NCI-H2171 treated with DMSO at 0.1 percent for 48 hours (cell line): Measurements from ENCODE around the gene MAPK4.
"Not testable (repeated sequence)": the region's sequence is repeated elsewhere in the genome, so short reads cannot be mapped to it uniquely, and the experiment has no call there.

ENCODE experiments used
- DNase-seq: peaks from one replicate; lab custom pipeline; 2025; lab: John Stamatoyannopoulos, UW

MAPK4 gene

DNA sequence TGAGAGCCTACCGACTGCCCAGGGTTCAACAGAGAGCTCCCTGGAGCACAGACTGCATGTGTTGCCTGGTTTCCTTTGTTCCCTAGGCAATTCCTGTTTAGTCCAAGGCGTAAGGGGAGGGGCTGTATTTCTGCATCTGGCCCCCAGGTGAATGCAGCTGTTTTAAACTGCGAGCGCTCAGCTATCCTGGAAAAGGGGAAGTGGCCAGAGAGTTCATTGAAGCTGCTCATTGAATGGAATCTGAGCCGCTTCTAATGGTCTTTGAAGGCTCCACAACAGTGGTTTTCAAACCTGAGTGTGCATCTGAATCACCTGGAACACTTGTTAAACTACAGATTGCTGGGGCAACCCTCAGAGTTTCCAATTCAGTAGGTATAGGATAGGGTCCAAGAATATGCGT lies 18.1 kb downstream of the MAPK4 start:
- DNase-seq, result no peak

DNA sequence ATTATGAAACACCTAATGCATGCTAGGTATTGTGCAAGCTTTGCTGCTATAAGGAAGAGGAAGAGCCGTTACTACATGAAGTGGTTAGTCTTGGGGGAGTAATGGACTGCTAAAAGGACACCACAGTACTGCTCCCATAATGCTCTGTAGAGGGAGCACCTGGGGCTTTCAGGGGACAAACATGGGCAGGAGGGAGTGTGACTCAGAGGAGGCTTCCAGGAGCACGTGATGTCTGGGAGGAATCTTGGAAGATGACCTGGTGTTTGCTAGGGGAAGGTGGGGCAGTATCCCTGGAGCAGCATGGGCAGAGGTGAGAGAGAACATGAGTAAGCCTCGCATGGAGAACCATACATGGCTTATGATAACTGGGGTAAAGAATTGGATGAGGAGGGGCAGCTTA lies 18.8 kb downstream of the MAPK4 start:
- DNase-seq, result no peak

DNA sequence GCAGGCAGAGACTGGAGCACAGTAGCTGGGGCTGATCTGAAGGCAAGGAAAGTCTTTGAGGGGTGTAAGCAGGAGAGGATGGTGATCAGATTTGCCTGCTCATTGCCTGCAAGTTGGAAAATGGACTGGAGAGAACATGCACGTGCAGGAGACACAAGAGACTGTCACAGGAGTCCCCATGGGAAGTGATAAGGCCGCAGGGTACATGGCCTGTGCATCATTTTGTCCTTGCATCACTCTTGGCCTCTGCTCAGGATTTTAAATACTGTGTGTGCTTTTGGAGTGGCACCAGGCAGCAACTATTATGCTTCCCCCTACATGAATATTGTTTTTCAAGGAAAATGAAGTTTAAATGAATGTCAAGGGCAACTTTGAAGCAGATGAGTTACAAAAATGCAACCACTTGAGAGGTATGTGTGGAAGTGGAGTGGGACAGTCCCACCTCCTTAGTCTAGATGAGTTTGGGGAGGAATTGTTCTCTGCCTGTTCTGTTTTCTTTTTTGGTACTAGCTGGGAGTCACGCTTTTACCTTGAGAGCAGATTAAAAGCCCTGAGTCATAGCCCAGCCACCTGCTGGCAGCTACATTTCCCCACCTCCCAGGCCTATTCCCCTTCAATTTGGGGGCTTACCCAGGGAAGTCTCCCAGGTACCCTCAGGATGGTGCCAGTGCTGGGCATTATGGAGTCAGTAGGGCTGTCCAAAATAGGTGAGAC lies 19.3 kb downstream of the MAPK4 start:
- no peak for DNase-seq

DNA sequence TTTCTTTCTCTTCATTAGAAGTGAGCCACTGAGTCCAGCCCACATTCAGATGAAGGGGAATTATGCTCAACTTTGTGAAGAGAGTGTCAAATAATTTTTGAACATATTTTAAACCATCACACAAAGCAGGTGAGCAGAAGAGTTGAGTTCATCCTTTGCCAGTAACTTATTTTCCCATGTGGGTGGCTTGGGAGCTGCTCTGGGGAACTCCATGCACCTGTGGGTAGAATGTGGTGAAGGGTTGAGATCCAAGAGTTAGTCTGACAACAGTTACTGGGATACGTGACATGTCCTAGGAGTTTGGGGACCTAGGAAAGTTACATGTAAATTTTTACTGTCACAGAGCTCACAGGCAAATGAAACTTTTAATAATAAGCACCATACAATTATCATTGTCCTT lies 21.6 kb downstream of the MAPK4 start:
- no peak for DNase-seq

DNA sequence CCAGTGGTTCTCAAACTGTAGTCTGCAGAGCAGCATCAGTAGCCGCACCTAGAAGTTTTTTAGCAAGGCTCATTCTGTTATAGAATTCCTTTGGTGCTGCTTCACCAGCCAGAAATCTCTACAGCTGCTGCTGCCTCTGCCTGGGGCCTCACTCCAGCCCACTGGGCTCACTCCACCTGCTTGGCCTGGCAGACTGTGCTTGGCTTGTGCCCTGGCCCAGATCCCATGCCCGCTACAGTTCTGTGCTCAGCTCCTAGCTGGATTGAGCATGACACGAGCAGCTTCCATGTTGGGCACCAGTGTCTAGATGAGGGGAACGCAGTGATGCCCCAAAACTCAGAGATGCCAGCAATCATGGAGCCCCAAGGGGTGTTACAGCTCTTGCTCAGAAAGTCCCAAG lies 22.6 kb downstream of the MAPK4 start:
- no peak for DNase-seq

DNA sequence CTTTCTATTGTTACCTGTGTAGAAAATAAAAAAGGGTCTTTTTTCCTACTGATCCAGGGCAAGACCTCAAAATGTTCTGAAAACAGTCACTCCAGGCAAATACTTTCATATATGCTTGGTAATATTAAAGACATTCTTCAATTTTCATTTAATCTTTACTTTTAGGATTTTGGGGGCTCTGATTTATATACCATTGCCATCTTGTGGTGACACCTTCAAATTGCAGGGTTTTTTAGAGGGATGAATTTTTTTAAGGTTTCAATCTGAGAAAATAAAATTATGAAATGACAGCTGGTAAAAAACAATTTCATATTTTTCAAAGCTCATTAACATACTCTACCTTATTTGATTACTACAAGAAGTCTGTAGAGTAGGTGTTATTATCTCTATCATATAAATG lies 26.8 kb downstream of the MAPK4 start:
- DNase-seq, result no peak

DNA sequence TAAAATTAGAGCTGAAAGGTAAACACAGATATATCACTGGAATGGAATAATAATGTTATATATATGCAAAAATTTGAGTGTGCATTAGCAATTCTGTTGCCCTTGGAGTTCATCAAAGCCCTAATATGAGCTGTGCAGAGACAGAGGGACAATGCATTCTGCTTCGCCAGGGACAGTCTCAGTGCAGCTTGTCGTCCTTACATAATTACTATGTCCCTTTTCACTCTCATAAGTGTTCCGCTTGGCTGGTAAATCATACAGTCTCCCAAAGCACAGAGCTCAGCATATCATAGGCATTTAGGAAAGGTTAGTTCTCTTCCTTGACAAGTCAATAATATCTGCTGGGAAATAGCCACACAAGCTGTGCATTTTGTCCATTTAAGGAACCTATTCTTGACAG lies 30.7 kb downstream of the MAPK4 start:
- DNase-seq, result no peak

DNA sequence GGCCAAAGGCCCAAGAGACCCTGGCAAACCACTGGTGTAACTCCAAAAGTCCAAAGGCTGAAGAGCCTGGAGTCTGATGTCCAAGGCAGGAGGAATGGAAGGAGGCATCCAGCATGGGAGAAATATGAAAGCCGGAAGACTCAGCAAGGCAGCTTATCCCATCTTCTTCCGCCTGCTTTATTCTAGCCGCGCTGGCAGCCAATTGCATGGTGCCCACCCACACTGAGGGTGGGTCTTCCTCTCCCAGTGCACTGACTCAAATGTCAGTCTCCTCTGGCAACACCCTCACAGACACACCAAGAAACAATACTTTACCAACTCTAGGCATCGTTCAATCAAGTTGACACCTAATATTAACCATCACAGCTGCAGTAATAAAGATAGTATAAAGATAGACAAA lies 34.1 kb downstream of the MAPK4 start:
- DNase-seq, result no peak

DNA sequence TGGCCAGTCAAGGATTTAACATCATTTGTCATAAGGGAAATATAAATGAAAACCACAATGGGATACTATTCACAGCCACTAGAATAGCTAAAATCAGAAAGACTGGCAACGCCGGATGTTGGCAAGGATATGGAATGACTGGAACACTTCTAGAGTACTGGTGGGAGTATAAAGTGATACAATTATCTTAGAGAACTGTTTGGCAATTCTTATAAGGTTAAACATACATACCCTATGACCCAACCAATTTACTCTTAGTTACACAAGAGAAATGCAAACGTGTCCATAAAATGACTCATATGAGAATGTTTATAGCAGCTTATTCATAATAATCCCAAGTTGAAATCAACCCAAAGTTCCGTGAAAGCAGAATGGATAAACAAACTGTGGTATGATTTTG lies 35.1 kb downstream of the MAPK4 start:
- DNase-seq, result no peak

DNA sequence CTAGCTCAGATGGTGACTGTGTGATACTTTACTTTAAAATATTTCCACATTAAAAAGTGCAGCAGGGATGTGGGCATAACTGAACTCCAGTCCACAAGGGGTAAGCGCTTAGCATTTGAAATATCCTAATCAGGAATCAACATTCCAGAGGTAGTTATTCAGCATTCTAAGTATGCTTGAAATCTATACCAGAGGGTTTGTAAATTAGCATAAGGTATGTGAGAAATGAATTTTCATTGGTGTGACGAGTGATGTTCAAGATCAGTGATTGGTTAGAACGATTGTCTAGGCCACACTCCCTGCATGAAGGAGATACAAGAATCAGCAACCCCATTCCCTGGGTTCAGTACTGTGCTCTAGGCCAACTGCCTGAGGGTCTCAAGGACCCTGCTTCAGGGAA lies 42.6 kb downstream of the MAPK4 start:
- DNase-seq, result no peak

DNA sequence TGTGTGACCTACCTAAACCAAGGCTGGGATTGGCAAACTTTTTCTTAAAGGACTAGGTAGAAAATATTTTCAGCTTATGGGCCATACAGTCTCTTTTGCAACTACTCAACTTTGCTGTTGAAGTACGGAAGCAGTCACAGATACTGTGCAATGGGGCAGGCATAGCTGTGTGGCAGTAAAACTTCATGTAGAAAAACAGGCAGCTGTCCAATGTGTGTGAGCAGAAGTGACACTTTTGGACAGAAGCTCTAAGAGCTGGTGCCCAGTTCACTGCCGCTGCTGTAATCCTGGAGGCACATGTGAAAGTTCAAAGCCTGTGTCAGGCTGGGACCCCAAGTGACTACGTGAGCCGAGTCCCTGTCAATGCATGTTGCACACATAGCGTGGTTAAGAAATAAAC lies 46.7 kb downstream of the MAPK4 start:
- DNase-seq, result no peak

DNA sequence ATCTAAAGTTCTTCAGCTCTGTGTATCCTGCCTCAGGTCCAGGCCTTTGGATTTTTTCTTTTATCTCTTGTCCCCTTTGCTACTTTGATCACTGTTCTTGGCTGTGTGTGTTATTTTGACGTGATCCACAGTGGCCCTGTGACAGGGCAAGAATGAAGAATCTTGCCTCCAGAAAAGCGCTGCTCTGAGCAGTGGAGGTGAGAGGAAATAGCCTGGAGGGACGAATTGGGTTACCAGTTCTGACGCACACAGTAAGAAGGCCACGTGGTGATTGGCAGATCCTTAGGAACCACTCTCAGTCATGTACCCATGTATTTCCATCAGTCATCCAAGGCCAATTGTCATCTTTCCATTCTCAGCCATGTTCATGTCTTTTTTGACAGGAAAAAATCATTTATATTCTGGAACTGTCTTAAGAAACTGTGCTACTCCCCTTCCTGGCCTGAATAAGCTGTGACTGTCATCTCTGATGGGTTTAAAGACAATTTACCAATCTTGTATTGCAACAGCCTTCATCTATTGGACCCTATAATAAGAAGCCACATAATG lies 47.6 kb downstream of the MAPK4 start:
- DNase-seq, result no peak

DNA sequence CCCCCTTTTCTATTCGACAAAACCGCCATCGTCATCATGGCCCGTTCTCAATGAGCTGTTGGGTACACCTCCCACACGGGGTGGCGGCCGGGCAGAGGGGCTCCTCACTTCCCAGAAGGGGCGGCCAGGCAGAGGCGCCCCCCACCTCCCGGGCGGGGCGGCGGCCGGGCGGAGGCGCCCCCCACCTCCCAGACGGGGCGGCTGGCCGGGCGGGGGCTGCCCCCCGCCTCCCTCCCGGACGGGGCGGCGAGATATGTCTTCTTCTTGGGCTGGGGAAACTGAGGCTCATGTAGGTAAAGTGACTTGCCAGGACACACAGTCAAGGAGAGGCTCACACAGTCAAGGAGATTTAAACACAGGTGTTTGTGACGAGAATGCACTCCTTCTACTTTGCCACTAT lies 49.3 kb downstream of the MAPK4 start:
- not testable (repeated sequence) for DNase-seq

DNA sequence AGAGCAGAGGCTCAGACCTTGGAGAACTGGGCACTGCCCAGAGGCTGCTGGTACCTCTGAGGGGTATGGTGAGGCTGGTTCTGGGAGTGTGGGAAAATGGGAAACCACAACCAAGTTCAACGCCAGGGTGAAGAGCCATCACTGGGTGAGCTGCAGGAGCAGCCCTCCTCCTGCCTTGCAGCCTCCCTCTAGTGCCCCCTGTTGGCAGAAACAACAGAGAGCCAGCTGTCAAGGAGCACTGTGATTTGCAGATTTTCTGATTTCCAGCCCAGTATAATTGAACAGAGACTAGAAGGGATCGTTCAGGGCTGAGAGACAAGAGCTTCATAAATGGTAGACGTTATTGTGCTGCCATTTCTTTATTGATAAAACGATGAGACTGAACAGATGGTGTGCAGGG lies 50.5 kb downstream of the MAPK4 start:
- no peak for DNase-seq

DNA sequence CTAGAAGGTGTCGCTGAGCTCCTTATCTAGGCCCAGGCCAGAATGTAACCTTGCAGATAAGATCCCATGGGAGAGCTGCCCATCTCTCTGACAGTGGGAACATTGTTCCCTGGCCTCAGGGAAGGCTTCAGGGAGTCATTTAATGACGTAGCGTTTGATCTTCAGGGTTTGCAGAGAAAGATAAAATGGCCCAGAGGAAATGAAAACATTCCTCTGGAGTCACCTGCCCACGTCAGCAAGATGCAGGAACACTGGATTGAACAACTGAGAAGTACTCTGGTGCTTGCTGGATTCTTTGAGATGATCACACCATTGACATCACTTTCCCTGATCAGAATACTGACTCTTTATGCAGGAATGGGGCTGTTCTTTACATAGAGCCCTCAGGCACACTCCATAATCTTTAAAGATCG lies 51.6 kb downstream of the MAPK4 start:
- DNase-seq, result no peak

DNA sequence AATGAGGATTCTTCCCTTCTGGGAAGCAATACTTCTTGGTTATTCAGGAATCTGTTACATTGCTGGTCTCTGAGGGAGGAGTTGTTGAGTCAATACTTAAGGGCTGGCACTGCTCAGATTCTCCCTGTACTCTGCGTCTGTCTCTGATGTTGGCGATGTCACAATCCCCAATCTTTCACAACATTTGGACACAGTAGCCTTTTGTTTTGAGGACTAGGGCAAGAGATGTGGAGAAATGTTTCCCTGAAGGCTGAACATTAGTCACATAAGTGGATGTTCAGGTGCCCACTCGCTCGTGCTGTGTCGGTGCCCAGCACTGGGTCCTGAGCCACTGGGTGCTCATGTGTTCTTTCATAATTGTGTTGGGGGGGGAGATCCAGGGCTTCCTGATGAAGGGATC lies 55.0 kb downstream of the MAPK4 start:
- no peak for DNase-seq

DNA sequence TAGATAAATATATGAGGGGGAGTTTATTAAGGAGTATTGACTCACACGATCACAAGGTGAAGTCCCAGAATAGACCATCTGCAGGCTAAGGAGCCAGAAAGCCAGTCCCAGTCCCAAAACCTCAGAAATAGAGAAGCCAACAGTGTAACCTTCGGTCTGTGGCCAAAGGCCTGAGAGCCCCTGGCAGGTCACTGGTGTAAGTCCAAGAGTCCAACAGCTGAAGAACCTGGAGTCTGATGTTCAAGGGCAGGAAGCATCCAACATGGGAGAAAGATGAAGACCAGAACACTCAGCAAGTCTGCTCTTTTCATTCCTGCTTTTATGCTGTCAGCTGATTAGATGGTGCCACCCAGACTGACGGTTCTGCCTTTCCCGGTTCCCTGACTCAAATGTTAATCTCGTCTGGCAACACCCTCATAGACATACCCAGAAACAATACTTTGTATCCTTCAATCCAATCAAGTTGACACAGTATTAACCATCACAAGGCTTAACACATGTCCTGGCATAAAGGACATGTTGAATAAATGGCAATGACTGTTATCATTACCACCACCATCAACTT lies 56.7 kb downstream of the MAPK4 start:
- no peak for DNase-seq

DNA sequence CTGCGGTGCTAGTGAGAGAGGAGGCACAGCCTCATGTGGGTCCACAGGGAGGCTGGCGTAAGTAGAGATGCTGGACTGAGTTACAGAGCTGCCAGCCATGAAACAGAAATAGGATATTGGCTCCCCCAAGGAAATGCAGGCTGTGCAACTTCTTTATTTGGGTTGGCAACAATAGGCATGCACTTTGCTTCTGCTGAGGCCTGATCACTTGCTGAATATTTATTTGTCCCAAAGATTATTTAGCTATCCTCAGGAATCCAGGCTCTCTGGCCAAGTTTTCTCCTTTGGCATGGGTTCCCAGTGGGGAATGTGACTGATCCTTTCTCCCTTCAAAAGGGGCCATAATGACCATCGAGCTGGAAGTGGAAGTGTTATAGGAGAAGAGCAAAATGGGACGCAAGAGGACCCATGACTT lies 60.0 kb downstream of the MAPK4 start:
- DNase-seq, result no peak

DNA sequence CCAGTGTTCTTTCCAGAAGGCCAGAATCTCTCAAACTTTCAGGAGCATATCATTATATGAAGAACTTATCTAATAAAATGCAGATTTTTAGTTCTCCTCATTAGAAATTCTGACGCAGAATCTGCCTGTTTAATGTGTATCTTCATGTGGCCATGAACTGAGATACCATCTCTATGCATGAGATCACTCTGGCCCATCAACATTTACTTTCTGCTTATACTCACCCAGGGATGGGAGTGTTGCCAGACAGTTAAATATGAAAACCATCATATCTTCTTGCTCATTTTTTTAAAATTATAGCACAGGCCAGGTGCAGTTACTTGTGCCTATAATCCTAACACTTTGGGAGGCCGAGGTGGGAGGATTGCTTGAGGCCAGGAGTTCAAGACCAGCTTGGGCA lies 60.4 kb downstream of the MAPK4 start:
- DNase-seq, result no peak

DNA sequence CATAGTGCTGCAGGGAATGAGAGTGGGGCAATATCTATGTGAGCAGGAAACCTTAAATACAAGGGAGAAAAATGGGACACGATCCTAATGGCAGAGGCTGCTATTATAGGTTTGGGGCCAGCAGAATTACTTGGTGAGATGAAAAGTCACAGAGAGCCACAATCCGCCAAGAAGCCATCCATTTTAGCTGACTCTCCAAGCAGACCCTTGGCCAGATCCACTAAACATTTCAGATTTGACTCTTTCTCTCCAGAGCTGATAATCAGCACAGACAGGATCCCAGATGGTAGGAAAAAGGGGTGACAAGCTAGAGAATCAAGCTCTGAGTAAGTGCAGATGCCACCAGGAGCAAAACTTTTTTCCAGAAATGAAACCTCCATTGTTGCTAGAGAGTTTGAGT lies 61.5 kb downstream of the MAPK4 start:
- no peak for DNase-seq

DNA sequence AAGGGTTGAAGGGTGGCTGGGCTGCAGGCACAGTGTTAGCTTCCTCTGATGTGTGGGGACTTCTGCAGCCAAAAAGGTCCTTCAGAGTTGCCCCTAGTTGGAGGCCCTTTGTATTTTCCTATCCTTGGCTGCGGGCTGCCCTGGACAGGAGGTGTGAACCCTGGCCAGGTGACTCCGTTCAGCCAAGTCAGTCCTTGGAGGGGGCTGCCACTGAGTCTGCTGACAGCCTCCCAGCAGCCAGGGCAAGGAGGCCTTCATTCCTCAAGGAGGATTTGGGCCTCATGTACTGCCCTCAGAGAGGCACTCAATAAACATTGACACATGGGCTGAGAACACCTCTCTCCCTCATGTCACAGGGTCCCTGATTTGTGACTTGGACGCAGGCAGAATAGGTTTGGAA lies 62.4 kb downstream of the MAPK4 start:
- DNase-seq, result no peak

DNA sequence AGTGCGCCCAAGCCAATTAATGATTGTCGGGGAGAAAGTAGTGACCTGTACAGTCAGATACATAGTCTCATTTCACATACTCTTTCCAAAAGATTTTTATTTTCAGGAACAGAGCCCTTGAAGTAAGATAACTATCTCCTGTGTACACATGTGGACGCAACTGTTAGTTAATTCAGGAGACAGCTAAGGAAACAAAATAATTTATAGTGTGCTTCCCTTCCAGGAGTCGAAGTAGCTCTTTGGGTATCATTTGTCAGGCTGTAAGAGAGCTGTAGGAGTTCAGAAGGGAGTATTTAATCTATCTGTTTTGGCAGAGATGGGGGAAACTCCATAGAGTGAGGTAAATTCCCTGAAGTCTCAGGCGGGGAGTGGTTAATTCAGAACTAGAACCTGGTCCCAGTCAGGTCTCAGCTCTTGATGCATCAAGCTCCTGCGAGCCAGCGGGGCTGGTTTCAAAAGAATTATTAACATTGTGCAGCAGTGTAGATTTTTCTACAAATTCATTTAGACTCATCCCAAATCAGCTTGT lies 63.0 kb downstream of the MAPK4 start:
- no peak for DNase-seq

DNA sequence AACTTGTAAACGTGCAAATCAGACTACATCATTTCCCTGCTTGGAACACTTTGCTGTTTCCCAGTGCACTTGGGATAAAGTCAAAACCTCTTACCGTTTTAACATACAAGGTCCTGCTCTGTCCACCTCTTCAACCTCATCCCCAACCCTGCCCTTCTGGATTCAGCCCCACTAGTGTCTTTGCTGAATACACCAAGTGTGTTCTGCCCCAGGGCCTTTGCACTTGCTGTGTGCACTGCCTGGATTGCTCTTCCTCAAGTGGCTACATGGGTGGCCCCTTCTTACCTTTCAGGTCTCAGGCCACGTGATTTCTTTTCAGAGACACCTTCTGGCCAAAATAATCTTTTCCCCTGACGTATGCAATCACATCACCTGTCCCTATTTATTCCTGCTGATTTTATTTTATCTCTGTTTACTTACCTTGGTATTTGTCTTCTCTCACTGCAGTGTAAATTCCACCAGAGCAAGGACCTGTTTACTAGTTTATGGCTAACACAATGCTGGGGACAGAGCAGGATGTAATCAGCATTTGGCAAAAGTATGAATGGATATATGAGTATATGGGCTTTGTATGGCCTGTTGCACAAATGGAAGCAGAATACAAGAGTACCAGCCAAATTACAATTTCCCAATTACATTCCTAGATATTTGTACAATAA lies 63.9 kb downstream of the MAPK4 start:
- DNase-seq, result no peak
